ENCODE results near the gene OLFM4.

OLFM4 gene

DNA sequence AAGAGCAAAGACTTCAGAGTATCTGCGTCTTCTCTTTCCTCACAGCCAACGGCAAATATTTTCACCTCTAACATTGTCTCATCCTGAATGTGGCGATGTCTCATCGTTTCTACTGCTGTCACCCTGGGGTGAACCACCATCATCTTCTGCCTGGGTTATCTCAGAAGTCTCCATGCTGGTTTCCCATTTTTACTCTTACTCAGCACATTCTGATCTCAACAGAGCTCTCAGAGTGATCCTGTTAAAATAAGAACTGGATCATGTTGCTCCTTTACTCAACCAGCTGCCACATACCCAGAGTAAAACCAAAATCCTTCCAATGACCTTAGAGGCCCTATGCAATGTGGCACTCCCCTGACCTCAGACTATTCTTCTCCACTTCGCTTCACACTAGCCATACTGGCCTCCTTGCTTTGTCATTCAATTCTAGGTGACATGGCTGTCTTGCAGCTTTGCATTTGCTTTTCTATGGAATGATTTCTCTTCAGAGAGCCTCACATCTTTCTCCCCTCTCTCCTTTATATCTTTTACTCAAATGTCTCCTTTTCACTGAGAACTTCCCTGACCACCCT lies 7.8 kb upstream of the OLFM4 start:
- Histone ChIP-seq H3K4me1 (no peaks in the 10 kb centered on the region), H3K9me3 (no peaks in the 10 kb centered on the region), H3K36me3 (replicated peaks) (no peaks in the 10 kb centered on the region), H3K4me3 (no peak overlapping the region), H3K27me3 (ENCODE audit: low read depth) (peaks cover 19% of the 10 kb centered on the region)
- in situ Hi-C loops (cut with MboI; ENCODE audit: low sequenced_read_pairs) = no loop called here
- DNase-seq (ENCODE audit: low spot score in 2 of 2) = no peak

DNA sequence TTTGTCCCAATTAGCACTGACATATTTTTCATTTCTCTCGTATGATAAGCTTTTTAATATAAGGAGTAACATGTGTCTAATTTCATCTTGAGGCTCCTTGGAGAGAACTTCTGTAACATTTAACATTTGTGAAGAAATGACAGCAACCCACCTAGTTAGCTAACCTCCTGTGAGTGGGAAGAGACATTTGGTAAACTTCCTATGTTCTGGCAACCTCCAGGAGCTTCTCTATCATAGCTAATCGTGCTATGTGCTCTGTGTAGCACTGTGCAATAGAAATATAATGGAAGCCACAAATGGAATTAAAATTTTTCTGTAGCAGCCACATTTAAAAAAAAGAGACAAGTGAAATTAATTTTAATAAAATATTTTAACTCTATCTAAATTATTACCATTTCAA lies 5.4 kb upstream of the OLFM4 start:
- Histone ChIP-seq H3K9me3 (no peaks in the 10 kb centered on the region), H3K36me3 (replicated peaks) (no peaks in the 10 kb centered on the region), H3K4me1 (no peaks in the 10 kb centered on the region), H3K27me3 (ENCODE audit: low read depth) (peaks cover 19% of the 10 kb centered on the region), H3K4me3 (no peak overlapping the region)
- in situ Hi-C loops (cut with MboI; ENCODE audit: low sequenced_read_pairs) = no loop called here
- DNase-seq (ENCODE audit: low spot score in 2 of 2) = no peak

DNA sequence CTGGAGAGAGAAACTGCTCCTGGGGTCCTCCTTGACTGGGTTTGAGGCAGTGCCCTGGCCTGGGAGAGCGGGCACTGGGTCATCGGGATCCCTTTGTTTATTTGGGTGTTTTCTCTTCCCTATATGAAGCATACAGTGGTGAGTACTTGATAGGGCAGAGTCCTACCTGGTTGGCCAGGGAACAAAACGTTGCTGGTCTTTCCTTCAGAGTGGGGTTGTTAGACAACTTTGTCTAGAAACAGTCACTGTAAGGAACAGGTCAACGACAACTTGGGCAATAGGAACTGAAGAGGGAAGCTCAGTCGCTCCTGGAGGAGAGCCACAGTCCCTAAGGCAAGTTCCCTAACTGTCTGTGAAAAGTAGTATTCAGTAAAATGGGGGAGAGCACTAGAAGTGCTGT lies 550 bp upstream of the OLFM4 start:
- DNase-seq (ENCODE audit: low spot score in 2 of 2) = no peak
- in situ Hi-C loops (cut with MboI; ENCODE audit: low sequenced_read_pairs) = no loop called here
- H3K4me3 ChIP-seq = no peak overlapping the region

DNA sequence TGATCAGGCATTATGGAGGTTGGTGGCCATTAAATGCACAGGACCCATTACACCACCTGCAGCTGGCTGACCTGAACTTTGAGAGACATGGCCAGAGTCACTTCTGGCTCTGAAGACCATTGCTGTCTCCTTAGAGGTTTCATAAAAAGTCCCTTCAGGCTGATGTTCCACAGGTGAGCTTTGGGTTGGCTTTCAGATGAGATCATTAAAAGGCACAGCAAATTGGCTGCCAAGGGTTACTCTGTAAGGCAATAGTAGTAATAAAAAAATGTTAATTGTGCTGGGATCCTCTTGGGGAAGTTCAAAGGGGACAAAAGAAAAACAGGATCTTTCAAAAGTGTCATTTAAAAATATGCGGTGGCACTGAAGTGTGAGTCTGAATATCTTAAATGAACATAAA lies 4.2 kb downstream of the OLFM4 start:
- Histone ChIP-seq H3K9me3 (no peaks in the 10 kb centered on the region), H3K4me3 (no peak overlapping the region), H3K27me3 (ENCODE audit: low read depth) (peaks cover 4% of the 10 kb centered on the region; the same call in 1 of the 2 replicates), H3K36me3 (replicated peaks) (no peaks in the 10 kb centered on the region), H3K4me1 (no peaks in the 10 kb centered on the region)
- in situ Hi-C loops (cut with MboI; ENCODE audit: low sequenced_read_pairs) = no loop called here
- DNase-seq (ENCODE audit: low spot score in 2 of 2) = no peak

More for the DNA sequence above, 550 bp upstream of the OLFM4 start:
- H3K27me3 ChIP-seq (ENCODE audit: low read depth) = peaks cover 18% of the 10 kb centered on the region
- H3K36me3 ChIP-seq (replicated peaks) = no peaks in the 10 kb centered on the region
- H3K9me3 ChIP-seq = no peaks in the 10 kb centered on the region
- no peaks in the 10 kb centered on the region for H3K4me1 ChIP-seq

DNA sequence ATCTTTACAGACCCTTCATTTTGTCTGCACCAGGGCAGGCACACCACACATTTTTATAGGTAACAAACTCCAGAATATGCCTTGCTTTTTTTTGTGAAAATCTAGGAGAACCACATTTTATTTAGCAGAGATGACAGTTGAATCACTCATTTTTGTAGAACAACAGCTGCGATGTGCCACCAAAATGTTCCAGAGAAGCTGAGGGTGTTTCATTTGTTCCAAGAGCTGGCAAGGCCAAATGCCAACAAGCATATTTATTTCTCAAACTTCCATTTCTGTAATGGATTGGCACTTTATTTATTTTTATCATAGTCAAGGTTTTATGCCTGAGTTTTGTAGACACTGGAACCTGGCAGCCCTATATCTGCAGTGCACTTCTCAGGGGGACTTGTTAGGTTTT lies 10.4 kb downstream of the OLFM4 start:
- no peaks in the 10 kb centered on the region for H3K36me3 ChIP-seq (replicated peaks)
- in situ Hi-C loops (cut with MboI; ENCODE audit: low sequenced_read_pairs) = no loop called here

DNA sequence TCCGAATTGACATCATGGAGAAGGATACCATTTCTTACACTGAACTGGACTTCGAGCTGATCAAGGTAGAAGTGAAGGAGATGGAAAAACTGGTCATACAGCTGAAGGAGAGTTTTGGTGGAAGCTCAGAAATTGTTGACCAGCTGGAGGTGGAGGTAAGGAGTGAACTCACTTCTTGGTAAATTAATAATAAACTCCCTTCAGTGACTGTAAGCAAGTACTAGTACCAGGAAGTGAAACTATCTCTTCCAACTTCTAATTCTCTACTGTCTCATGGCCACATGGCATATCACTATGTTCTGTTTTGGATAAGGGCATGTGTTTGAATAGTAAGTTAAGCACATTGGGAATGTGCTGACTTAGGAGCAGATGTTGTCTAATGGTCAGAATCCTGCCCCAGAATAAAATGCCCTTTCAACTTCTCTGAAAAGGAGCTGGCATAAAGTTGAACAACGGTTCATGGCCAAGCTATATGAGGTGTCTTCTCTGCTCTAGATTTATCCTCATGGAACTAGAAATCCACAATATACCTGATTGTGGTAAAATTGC lies 13.4 kb downstream of the OLFM4 start:
- no peak overlapping the region for H3K4me3 ChIP-seq
- DNase-seq (ENCODE audit: low spot score in 2 of 2) = no peak
- in situ Hi-C loops (cut with MboI; ENCODE audit: low sequenced_read_pairs) = no loop called here

More for the DNA sequence above, 10.4 kb downstream of the OLFM4 start:
- no peak for DNase-seq (ENCODE audit: low spot score in 2 of 2)
- Histone ChIP-seq H3K4me1 (no peaks in the 10 kb centered on the region), H3K27me3 (ENCODE audit: low read depth) (peaks cover 4% of the 10 kb centered on the region; the same call in 1 of the 2 replicates), H3K9me3 (no peaks in the 10 kb centered on the region), H3K4me3 (no peak overlapping the region)

DNA sequence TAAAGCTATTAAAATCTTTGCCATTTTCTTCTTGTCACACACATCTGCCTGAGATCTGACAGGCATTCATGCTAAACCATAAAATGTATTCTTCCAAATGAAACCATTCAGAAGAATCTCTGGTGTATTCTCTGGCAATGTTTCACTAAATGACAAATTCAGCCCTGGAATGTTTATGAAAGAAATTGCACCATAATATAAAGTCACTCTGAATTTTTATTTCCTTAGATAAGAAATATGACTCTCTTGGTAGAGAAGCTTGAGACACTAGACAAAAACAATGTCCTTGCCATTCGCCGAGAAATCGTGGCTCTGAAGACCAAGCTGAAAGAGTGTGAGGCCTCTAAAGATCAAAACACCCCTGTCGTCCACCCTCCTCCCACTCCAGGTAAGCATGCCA lies 14.3 kb downstream of the OLFM4 start:
- Histone ChIP-seq H3K4me3 (no peak overlapping the region), H3K9me3 (no peaks in the 10 kb centered on the region), H3K36me3 (replicated peaks) (no peaks in the 10 kb centered on the region), H3K27me3 (ENCODE audit: low read depth) (peaks cover 6% of the 10 kb centered on the region; the same call in 1 of the 2 replicates), H3K4me1 (no peaks in the 10 kb centered on the region)
- no peak for DNase-seq (ENCODE audit: low spot score in 2 of 2)
- in situ Hi-C loops (cut with MboI; ENCODE audit: low sequenced_read_pairs) = no loop called here

More for the DNA sequence above, 13.4 kb downstream of the OLFM4 start:
- peaks cover 4% of the 10 kb centered on the region; the same call in 1 of the 2 replicates for H3K27me3 ChIP-seq (ENCODE audit: low read depth)
- H3K4me1 ChIP-seq = no peaks in the 10 kb centered on the region
- no peaks in the 10 kb centered on the region for H3K9me3 ChIP-seq
- H3K36me3 ChIP-seq (replicated peaks) = no peaks in the 10 kb centered on the region

DNA sequence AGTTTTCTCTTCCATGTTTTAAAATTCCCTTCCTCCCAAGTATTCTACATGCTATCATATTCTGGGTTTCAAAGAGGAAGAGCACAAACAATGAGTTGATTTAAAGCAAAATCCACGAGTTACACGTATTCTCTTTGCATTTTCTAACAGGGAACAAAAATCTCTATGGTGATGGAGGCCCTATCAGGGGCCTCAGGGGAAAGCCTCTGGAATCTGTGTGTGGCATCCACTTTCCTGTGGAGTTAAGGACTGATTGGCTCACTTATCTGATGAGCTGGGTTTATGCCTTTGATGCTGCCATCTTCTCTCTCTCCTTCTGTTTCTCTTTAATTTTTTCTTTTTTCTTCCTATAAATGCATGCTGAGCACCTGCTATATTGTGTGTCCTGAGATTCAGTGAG lies 14.8 kb downstream of the OLFM4 start:
- Histone ChIP-seq H3K4me3 (no peak overlapping the region), H3K27me3 (ENCODE audit: low read depth) (peaks cover 6% of the 10 kb centered on the region; the same call in 1 of the 2 replicates), H3K4me1 (no peaks in the 10 kb centered on the region), H3K9me3 (no peaks in the 10 kb centered on the region), H3K36me3 (replicated peaks) (no peaks in the 10 kb centered on the region)
- in situ Hi-C loops (cut with MboI; ENCODE audit: low sequenced_read_pairs) = no loop called here
- no peak for DNase-seq (ENCODE audit: low spot score in 2 of 2)

DNA sequence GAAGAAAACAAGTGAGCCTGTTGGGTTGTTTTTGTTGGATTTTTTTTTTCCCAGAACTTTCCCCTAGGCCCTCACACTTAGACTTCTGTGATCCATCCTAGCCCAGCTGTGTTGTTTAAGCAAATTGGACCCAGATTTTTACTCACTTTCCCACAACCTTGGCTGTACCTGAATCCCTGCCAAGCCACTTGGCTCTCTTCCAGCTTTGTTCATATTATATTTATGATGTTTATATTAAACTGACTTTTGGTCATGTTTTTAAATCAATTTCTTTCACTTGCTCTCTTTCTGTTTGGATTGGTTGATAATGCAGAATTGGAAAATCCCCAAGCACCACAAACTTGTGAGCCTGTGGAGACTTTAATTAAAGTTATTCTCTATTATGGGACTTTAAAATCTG lies 16.6 kb downstream of the OLFM4 start:
- no peaks in the 10 kb centered on the region for H3K4me1 ChIP-seq
- H3K9me3 ChIP-seq = no peaks in the 10 kb centered on the region
- no peaks in the 10 kb centered on the region for H3K36me3 ChIP-seq (replicated peaks)
- H3K4me3 ChIP-seq = no peak overlapping the region
- in situ Hi-C loops (cut with MboI; ENCODE audit: low sequenced_read_pairs) = no loop called here
- no peak for DNase-seq (ENCODE audit: low spot score in 2 of 2)
- H3K27me3 ChIP-seq (ENCODE audit: low read depth) = peaks cover 6% of the 10 kb centered on the region; the same call in 1 of the 2 replicates

DNA sequence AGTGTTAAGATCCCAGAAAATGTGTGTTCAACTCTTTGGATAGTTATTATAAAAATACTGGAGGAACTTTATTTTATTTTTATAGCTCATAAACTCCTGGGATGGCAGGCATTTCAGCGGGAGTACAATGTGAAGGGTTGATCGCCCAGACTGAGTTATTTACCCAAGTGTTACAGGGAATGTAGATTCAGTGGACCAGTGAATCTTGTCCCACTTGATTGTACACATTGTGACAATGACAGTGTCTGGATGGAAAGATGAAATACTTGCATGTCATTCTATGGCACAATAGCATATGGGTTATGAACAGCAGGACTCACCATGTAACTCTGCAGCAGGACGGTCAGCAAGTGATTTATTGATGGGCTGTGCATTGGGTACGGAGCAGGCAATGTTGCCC lies 20.3 kb downstream of the OLFM4 start:
- Histone ChIP-seq H3K9me3 (no peaks in the 10 kb centered on the region), H3K27me3 (ENCODE audit: low read depth) (peaks cover 5% of the 10 kb centered on the region; the same call in 1 of the 2 replicates), H3K36me3 (replicated peaks) (no peaks in the 10 kb centered on the region), H3K4me3 (no peak overlapping the region), H3K4me1 (no peaks in the 10 kb centered on the region)
- in situ Hi-C loops (cut with MboI; ENCODE audit: low sequenced_read_pairs) = no loop called here
- no peak for DNase-seq (ENCODE audit: low spot score in 2 of 2)

DNA sequence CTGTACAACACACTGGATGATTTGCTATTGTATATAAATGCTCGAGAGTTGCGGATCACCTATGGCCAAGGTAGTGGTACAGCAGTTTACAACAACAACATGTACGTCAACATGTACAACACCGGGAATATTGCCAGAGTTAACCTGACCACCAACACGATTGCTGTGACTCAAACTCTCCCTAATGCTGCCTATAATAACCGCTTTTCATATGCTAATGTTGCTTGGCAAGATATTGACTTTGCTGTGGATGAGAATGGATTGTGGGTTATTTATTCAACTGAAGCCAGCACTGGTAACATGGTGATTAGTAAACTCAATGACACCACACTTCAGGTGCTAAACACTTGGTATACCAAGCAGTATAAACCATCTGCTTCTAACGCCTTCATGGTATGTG lies 21.5 kb downstream of the OLFM4 start:
- no peak for DNase-seq (ENCODE audit: low spot score in 2 of 2)
- Histone ChIP-seq H3K4me1 (no peaks in the 10 kb centered on the region), H3K4me3 (no peak overlapping the region), H3K9me3 (no peaks in the 10 kb centered on the region), H3K36me3 (replicated peaks) (no peaks in the 10 kb centered on the region), H3K27me3 (ENCODE audit: low read depth) (peaks cover 5% of the 10 kb centered on the region; the same call in 1 of the 2 replicates)
- in situ Hi-C loops (cut with MboI; ENCODE audit: low sequenced_read_pairs) = no loop called here

DNA sequence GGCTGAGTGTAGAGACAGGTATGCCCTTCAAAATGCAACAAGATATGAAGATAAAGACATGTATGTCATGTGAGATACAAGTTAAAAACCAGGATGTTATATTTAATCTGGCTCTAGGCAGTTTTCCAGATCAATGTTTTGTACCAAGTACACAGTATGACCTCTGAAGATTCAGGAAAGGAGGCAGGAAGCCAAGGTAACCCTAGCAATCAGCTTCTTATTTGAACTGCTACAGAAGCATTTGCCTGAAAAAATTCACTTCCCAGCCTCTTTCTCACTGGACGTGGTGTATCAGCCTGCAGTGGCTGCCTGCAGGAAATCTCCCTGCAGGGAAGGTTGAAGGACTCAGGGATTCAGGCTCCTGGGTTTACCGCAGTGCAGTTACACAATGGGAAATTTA lies 24.1 kb downstream of the OLFM4 start:
- DNase-seq (ENCODE audit: low spot score in 2 of 2) = no peak

DNA sequence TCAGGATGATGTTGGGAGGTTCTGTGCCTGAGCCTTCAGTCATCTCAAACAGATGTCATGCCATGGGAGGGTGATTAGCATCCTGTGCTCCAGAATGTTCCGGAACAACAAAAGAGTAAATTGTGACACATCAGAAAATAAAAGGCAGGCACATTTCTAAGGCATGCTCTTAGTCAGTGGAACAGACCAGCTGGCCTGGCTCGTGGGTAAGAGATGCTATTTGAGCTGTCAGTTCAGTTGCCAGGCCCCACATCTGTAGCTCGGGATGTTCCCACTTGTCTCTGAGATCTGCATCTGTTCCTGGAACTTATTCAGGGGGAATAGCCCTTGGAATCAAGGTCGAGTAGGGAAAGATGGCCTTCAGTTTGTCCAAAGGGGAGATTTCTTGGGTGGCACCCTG lies 26.0 kb downstream of the OLFM4 start:
- in situ Hi-C loops (cut with MboI; ENCODE audit: low sequenced_read_pairs) = no loop called here
- no peak for DNase-seq (ENCODE audit: low spot score in 2 of 2)
- no peaks in the 10 kb centered on the region for H3K36me3 ChIP-seq (replicated peaks)

More for the DNA sequence above, 24.1 kb downstream of the OLFM4 start:
- in situ Hi-C loops (cut with MboI; ENCODE audit: low sequenced_read_pairs) = no loop called here
- H3K4me1 ChIP-seq = no peaks in the 10 kb centered on the region
- H3K36me3 ChIP-seq (replicated peaks) = no peaks in the 10 kb centered on the region
- no peak overlapping the region for H3K4me3 ChIP-seq
- no peaks in the 10 kb centered on the region for H3K9me3 ChIP-seq
- H3K27me3 ChIP-seq (ENCODE audit: low read depth) = 0 out of 2 replicates have a peak, but pooled peaks cover 2% of the 10 kb centered on the region

DNA sequence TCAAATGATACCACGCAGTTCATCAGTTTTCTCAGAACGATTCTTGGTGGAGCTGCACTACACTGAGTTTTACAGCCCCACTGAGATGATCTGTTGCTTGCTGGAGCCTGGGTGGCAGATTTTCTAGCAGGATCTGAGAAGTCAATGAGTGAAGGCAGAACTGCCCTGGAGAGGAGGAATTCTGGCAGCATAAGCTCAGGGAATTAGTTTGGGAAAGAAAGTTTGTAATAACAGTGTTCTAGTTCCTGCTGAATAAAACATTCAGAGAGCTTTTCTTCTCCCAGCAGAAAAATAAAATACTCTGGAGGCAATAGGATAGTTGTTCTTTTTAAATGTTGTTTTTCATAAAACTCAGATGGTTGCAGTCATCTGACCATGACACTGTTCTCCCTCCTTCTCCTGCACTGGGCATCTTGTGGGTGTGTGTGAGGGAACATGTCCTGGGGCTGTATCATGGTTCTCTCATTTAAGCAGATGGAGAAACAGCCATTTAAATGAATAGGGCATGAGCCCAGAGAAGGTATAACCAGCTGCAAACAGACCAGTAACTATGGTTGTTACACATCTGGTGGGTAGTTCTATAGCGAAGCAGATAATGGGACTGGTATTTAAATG lies 29.6 kb downstream of the OLFM4 start:
- H3K9me3 ChIP-seq = no peaks in the 10 kb centered on the region
- in situ Hi-C loops (cut with MboI; ENCODE audit: low sequenced_read_pairs) = no loop called here
- no peaks in the 10 kb centered on the region; the same call in 1 of the 2 replicates for H3K27me3 ChIP-seq (ENCODE audit: low read depth)
- no peaks in the 10 kb centered on the region for H3K36me3 ChIP-seq (replicated peaks)
- DNase-seq (ENCODE audit: low spot score in 2 of 2) = no peak
- no peaks in the 10 kb centered on the region for H3K4me1 ChIP-seq
- no peak overlapping the region for H3K4me3 ChIP-seq

More for the DNA sequence above, 26.0 kb downstream of the OLFM4 start:
- Histone ChIP-seq H3K4me3 (no peak overlapping the region), H3K4me1 (no peaks in the 10 kb centered on the region), H3K9me3 (no peaks in the 10 kb centered on the region), H3K27me3 (ENCODE audit: low read depth) (0 out of 2 replicates have a peak, but pooled peaks cover 2% of the 10 kb centered on the region)
